RWPE2 (cell line): ENCODE measurements around the gene PNMA8A.

ENCODE experiments used
- ATAC-seq: fragments of 200-7000 bp; cut with Tn5 transposase; 3 replicates; pipeline ENCODE4 v1.9.1; 2021; ENCODE audit warnings: low read depth
- DNase-seq: peaks from one replicate; pipeline ENCODE4 v3.0.0-alpha.2; 2020; ENCODE audit warnings: low spot score
- H3K27ac ChIP-seq: fragments of 450-650 bp; 2 replicates; pipeline ENCODE4 v1.5.1; 2017; ENCODE audit warnings: mild to moderate bottlenecking; ENCODE audit not compliant: poor library complexity, severe bottlenecking
- H3K27me3 ChIP-seq: fragments of 250-450 bp; sonication (Bioruptor Pico); 2 replicates; pipeline ENCODE4 v1.5.1; 2021; ENCODE audit warnings: mild to moderate bottlenecking, moderate library complexity; ENCODE audit not compliant: insufficient read depth, poor library complexity, severe bottlenecking
- H3K36me3 ChIP-seq: fragments of 250-450 bp; sonication (Bioruptor Pico); 2 replicates; pipeline ENCODE4 v1.5.1; 2020; ENCODE audit warnings: low read depth, mild to moderate bottlenecking, moderate library complexity
- H3K4me1 ChIP-seq: fragments of 250-450 bp; sonication (Bioruptor Pico); 2 replicates; pipeline ENCODE4 v1.5.1; 2021; ENCODE audit warnings: mild to moderate bottlenecking, moderate library complexity; ENCODE audit not compliant: insufficient read depth, poor library complexity, severe bottlenecking
- H3K4me3 ChIP-seq: fragments of 250-450 bp; sonication (Bioruptor Pico); 2 replicates; pipeline ENCODE4 v1.5.1; 2021; ENCODE audit warnings: mild to moderate bottlenecking, moderate library complexity; ENCODE audit not compliant: severe bottlenecking
- H3K9me3 ChIP-seq: fragments of 250-450 bp; sonication (Bioruptor Pico); 2 replicates; pipeline ENCODE4 v1.5.1; 2021; ENCODE audit warnings: mild to moderate bottlenecking, moderate library complexity; ENCODE audit not compliant: severe bottlenecking
- TF ChIP-seq, protein P1 (sequence below): fragments of 450-650 bp; IDR thresholded peaks from one replicate; pipeline ENCODE4 v1.5.1; 2017; ENCODE audit warnings: mild to moderate bottlenecking, moderate library complexity; ENCODE audit not compliant: poor library complexity, severe bottlenecking

Gene PNMA8A

DNA sequence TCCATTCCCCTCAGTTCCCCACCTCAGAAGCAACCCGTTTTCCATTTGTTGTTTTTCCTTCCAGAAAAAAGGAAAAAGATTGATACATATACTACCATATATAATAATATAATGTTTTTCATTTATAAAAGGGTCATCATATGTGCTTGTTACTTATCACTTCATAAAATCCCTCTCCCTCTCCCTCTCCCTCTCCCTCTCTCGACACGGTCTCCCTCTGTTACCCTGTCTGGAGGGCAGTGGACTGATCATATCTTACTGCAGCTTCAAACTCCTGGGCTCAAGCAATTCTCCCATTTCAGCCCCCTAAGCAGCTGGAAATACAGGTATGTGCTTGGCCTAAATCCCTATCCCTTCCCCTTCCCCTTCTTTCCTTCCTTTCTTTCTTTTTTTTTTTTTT lies 17.1 kb downstream of the PNMA8A start:
- ATAC-seq (no peak), DNase-seq (no peak)
- no peaks in the 10 kb centered on the region for H3K36me3 ChIP-seq
- H3K4me3 ChIP-seq: no peak overlapping the region
- H3K9me3 ChIP-seq: no peaks in the 10 kb centered on the region
- no peaks in the 10 kb centered on the region for H3K27me3 ChIP-seq
- H3K4me1 ChIP-seq: peaks cover 30% of the 10 kb centered on the region
- TF ChIP-seq, protein P1, sequence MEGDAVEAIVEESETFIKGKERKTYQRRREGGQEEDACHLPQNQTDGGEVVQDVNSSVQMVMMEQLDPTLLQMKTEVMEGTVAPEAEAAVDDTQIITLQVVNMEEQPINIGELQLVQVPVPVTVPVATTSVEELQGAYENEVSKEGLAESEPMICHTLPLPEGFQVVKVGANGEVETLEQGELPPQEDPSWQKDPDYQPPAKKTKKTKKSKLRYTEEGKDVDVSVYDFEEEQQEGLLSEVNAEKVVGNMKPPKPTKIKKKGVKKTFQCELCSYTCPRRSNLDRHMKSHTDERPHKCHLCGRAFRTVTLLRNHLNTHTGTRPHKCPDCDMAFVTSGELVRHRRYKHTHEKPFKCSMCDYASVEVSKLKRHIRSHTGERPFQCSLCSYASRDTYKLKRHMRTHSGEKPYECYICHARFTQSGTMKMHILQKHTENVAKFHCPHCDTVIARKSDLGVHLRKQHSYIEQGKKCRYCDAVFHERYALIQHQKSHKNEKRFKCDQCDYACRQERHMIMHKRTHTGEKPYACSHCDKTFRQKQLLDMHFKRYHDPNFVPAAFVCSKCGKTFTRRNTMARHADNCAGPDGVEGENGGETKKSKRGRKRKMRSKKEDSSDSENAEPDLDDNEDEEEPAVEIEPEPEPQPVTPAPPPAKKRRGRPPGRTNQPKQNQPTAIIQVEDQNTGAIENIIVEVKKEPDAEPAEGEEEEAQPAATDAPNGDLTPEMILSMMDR: no peak
- peak overlapping the region; percentile 28 for H3K27ac ChIP-seq

DNA sequence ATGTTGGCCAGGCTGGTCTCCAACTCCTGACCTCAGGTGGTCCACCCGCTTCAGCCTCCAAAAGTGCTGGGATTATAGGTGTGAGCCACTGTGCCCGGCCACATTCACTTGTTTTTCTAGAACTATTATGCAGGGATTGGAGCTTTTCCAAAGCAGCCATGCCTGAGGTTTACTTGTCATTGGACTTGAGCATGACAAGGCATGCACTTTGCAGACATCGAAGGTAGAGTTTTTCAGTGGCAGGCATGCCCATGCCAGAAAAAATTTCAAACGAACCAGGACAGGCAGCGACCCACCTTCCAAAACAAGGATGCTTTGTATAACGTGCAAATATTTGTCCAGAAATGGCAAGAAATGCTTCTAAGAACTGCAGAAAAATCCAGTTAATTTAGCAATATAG lies 17.7 kb downstream of the PNMA8A start:
- H3K27ac ChIP-seq: peak overlapping the region; percentile 28
- no peaks in the 10 kb centered on the region for H3K27me3 ChIP-seq
- H3K9me3 ChIP-seq: no peaks in the 10 kb centered on the region
- ATAC-seq: peak; percentile 29; the same call in 1 of the 3 replicates
- TF ChIP-seq, protein P1: no peak
- no peak for DNase-seq
- H3K36me3 ChIP-seq: no peaks in the 10 kb centered on the region
- peaks cover 30% of the 10 kb centered on the region for H3K4me1 ChIP-seq
- H3K4me3 ChIP-seq: no peak overlapping the region

DNA sequence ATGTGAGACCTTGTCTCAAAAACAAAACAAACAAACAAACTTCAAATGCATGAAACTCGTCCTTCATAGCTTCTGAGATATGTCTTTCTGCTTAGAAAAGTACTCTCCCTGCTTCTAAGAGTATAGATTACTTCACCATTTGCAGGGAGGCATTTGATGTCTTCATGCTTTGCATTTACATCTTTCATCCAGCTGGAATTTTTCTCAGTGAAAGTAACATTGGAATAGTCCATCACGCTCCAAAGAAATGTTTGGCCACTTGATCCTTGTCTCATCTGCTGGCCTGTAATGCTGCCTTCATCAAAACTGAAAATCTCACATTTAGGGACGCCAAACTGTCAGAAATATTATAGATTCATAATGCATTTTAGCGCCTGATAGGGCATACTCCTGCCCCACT lies 19.2 kb downstream of the PNMA8A start:
- Histone ChIP-seq H3K9me3 (no peaks in the 10 kb centered on the region), H3K4me3 (no peak overlapping the region), H3K4me1 (peaks cover 30% of the 10 kb centered on the region), H3K36me3 (no peaks in the 10 kb centered on the region), H3K27me3 (no peaks in the 10 kb centered on the region), H3K27ac (peak overlapping the region; percentile 68)
- ATAC-seq: no peak
- TF ChIP-seq, protein P1: no peak
- DNase-seq: no peak

DNA sequence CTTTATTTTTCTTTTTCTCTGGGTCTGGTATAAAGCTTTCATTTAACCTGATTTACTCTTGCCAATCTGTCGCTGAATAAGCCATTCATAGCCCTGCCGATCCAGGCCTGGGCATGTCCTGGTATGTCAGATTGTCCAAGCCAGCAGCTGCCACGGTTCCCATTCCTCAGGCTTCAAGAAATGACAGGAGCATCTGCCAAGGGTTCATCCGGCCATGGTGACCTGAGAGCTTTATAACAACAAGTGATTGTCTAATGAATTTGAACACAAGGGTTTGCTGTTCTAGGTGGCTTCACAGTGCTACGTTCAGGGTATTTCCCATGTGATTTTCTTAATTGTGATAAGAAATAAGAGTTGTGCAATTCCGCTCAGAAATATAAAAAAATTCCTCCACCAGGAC lies 20.0 kb downstream of the PNMA8A start:
- H3K4me3 ChIP-seq: no peak overlapping the region
- H3K36me3 ChIP-seq: no peaks in the 10 kb centered on the region
- DNase-seq: no peak
- TF ChIP-seq, protein P1: no peak
- H3K9me3 ChIP-seq: no peaks in the 10 kb centered on the region
- H3K4me1 ChIP-seq: peaks cover 28% of the 10 kb centered on the region
- no peaks in the 10 kb centered on the region for H3K27me3 ChIP-seq
- peak; percentile 89 for ATAC-seq
- H3K27ac ChIP-seq: peak overlapping the region; percentile 68

DNA sequence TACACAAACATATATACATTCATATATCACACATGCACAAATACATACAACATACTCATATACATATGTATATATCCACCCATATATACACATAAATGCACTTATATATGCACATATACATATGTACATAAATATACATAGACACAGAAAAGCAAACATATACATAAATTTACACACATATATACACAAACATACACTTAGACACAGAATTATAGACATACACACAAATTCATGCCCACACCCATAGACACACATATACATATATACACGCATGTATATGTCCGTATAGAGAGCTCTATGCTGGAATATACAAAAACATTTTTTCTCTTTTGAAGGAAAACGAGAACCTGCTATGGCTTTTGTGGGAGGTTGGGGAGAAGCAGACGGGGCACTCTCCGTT lies 20.6 kb downstream of the PNMA8A start:
- Histone ChIP-seq H3K27me3 (no peaks in the 10 kb centered on the region), H3K36me3 (no peaks in the 10 kb centered on the region), H3K27ac (peak overlapping the region; percentile 68), H3K4me1 (peaks cover 26% of the 10 kb centered on the region), H3K9me3 (no peaks in the 10 kb centered on the region), H3K4me3 (no peak overlapping the region)
- DNase-seq (no peak), ATAC-seq (no peak)
- TF ChIP-seq, protein P1: no peak
